Muscle layer of colon (tissue), 2 donors: Measurements from ENCODE around the gene NKRF.

Experiments
- H3K27ac ChIP-seq: one replicate; pipeline ENCODE4 v1.7.0; 2013; ENCODE audit warnings: low read depth, mild to moderate bottlenecking, low read length, moderate library complexity
- H3K27me3 ChIP-seq, 2 donors: one replicate each; pipeline ENCODE4 v1.7.0; 2013; ENCODE audit warnings: low read length in 2 of 2, mild to moderate bottlenecking in 2 of 2; ENCODE audit not compliant: insufficient read depth in 2 of 2, control insufficient read depth in 1 of 2
- H3K36me3 ChIP-seq: one replicate; pipeline ENCODE4 v1.7.0; 2013; ENCODE audit warnings: mild to moderate bottlenecking, low read length; ENCODE audit not compliant: insufficient read depth
- H3K4me1 ChIP-seq: one replicate; pipeline ENCODE4 v1.7.0; 2013; ENCODE audit warnings: mild to moderate bottlenecking, low read length; ENCODE audit not compliant: insufficient read depth
- H3K4me3 ChIP-seq, 2 donors: one replicate each; pipeline ENCODE4 v1.7.0; 2013; ENCODE audit warnings: low read length in 2 of 2, low read depth in 1 of 2, mild to moderate bottlenecking in 1 of 2, moderate library complexity in 1 of 2
- H3K9ac ChIP-seq: one replicate; pipeline ENCODE4 v1.7.0; 2013; ENCODE audit warnings: low read length
- H3K9me3 ChIP-seq: one replicate; pipeline ENCODE4 v1.7.0; 2013; ENCODE audit warnings: mild to moderate bottlenecking, low read length
- donor health status: abdominal sarcoma.
- donor health status: Adenocarcinoma of cecum.

The NKRF gene

DNA sequence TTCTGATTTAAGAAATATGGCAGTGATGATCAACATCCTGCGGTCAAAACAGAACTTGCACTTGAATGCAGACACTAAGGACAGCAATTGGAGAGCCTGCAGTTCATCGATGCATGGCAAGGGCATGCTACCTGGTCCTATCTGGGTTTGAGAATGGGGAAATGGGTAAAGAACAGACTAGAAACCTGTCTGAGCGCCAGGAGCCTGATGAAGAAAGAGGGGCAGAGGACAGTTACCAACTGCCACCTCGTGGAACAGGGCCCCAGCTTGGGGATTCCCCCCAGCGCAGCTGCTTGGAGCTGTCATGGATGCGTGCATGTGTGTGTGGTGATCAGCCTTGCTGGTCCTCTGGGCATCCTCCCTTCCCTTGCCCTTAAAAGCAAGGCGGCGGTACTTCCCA, 30.2 kb upstream of the NKRF start:
- no peaks in the 10 kb centered on the region for H3K9me3 ChIP-seq
- peaks cover 19% of the 10 kb centered on the region for H3K36me3 ChIP-seq
- no peaks in the 10 kb centered on the region for H3K4me1 ChIP-seq
- H3K27ac ChIP-seq = no peak overlapping the region
- H3K4me3 ChIP-seq = no peak overlapping the region
- H3K27me3 ChIP-seq = no peaks in the 10 kb centered on the region
- H3K9ac ChIP-seq = no peak overlapping the region

DNA sequence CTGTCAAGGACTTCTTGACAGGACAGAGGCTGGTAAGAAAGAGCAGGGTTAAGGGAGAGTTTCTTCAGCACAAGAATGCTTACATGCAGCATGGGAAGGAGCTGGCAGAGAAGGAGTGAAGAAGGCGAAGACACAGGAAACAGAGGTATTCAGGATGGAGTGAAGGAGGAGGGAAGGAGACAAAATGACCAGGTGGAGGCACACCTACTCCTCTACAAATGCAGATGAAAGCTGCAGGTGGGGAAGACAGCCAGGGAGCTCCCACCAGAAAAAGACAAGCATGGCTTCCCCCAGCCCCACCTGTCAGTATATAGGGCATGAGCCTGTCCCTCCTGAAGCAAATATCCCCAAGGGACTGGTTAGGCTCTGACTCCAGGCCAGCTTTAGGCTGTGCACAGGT, 29.6 kb upstream of the NKRF start:
- Histone ChIP-seq H3K27ac (no peak overlapping the region), H3K9ac (no peak overlapping the region), H3K4me3 (no peak overlapping the region), H3K36me3 (peaks cover 19% of the 10 kb centered on the region), H3K27me3 (no peaks in the 10 kb centered on the region), H3K9me3 (no peaks in the 10 kb centered on the region), H3K4me1 (no peaks in the 10 kb centered on the region)

DNA sequence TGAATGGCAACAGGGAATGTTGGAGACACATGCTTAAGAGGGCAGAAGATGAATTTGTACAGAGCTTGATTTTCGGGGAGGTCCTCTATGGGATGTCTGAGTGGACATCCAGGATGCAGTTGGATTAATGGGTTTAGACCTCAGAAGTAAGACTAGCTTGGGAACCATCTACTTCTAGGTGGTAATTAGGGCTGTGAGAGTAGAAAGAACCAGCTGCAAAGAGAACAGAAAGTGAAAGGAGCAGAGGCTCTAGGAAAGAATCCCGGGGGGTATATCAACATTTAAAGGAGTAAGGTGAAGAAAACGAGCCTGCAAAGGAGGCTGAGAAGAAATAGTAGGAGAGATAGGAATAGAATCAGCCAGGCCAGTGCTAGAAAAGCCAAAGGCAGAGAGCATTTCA, 29.0 kb upstream of the NKRF start:
- Histone ChIP-seq H3K4me1 (no peaks in the 10 kb centered on the region), H3K27ac (no peak overlapping the region), H3K4me3 (no peak overlapping the region), H3K36me3 (peaks cover 19% of the 10 kb centered on the region), H3K27me3 (no peaks in the 10 kb centered on the region), H3K9ac (no peak overlapping the region), H3K9me3 (no peaks in the 10 kb centered on the region)

DNA sequence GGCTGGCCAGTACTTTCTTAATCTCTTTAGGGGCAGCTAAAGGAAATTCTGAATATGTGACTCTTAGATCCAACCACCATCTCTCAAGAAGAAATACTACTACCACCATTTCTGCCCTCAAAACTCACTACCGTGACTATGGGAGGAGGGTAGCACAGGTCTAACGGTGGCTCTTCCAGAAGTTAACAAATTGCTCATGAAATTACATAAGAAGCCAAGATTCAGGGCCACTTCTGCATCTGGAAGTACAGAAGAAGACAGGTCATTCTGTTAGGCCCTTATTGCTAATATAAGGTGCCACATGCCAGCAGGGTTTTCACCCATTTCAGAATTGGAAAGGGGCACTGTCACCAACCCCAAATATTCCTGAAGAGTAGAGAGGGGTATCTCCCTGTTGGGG, 19.6 kb upstream of the NKRF start:
- Histone ChIP-seq H3K9me3 (no peaks in the 10 kb centered on the region), H3K27me3 (no peaks in the 10 kb centered on the region), H3K4me3 (no peak overlapping the region), H3K27ac (no peak overlapping the region), H3K4me1 (no peaks in the 10 kb centered on the region), H3K36me3 (peaks cover 10% of the 10 kb centered on the region), H3K9ac (no peak overlapping the region)

DNA sequence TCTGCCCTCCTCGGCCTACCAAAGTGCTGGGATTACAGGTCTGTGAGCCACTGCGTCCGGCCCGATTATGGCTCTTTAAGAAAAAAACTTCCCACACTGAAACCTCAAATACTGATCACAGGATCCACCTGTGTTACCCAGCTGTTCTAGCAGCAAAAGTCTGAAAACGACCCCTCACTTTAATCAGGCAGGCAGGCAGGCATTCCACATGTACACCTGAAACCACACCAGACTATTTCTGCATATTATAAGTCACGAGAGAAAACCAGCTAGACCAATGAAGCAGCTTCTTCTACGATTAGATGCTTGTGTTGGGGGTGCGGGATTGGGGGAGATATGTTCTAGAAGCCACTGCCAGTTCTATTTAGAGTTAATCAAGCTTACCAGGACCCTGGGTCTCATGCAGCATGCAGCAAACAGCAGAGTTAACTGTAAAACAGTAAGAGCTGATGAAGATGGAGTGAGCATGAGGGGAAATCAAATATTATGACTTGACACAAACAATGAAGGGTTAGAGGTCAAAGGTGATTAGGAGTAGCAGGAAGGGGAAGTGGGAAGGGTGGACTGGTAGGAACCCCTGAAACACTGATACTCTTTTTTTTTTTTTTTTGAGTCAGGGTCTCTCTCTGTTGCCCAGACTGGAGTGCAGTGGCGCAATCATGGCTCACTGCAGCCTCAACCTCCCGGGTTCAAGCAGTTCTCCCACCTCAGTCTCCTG, 18.9 kb upstream of the NKRF start:
- H3K9ac ChIP-seq = no peak overlapping the region
- H3K4me3 ChIP-seq = no peak overlapping the region
- H3K9me3 ChIP-seq = no peaks in the 10 kb centered on the region
- H3K27me3 ChIP-seq = no peaks in the 10 kb centered on the region
- H3K4me1 ChIP-seq = no peaks in the 10 kb centered on the region
- H3K36me3 ChIP-seq = peaks cover 10% of the 10 kb centered on the region
- no peak overlapping the region for H3K27ac ChIP-seq

DNA sequence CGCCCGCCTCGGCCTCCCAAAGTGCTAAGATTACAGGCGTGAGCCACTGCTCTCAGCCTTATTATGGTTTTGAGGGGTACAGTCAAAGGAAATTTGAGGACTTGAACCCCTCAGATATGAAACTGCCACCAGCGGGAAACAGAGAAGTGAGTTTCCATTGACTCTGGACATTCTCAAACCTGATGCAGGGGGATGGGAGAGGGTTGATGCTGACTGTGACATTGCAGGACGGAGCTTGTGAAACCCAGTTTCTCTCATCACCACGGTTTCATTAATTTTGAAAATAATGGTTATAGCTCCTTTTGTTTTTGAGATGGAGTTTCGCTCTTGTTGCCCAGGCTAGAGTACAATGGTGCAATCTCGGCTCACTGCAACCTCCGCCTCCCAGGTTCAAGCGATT, 18.2 kb upstream of the NKRF start:
- Histone ChIP-seq H3K4me1 (no peaks in the 10 kb centered on the region), H3K9me3 (no peaks in the 10 kb centered on the region), H3K4me3 (no peak overlapping the region), H3K9ac (no peak overlapping the region), H3K27me3 (no peaks in the 10 kb centered on the region), H3K36me3 (peaks cover 6% of the 10 kb centered on the region), H3K27ac (no peak overlapping the region)

DNA sequence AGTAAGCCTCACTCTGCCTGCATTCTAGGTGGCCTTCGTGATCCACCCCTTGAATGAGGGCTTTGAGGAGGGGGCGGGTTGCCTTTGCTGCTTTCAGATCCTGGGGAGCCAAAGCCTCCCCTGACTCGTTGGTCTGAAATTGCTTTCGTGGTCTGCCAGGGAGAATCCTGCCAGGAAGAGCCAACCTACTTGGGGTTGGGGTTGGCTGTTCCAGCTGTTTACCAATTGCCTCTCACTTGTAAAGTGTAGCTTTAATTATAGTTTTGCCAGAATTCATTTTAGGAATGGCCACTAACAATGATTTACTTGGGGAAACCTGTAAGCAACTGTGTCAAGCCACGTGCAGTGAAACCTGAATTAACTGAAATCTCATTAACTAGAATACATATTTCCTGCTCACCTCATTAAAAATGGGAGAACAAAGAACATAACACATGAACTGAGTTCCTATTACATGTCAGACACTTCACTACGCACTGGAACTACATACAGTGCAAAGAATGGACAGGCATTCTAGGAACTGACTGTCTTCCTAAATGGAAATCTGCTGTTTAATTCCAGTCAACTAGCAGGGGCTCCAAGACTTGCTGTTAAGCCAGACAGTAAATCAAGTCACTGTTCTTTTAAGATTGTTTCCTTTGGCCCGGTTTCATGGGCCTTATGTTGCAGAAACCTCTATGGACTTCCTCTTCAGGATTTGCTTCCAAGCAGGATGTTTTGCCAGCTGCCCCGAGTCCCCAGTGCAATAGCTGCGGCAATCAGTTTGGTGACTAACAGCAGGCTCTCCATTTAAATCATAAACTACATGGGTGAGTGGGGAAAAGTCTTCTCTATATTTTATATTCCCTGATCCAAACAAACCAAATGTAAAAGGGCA, 16.4 kb upstream of the NKRF start:
- Histone ChIP-seq H3K36me3 (no peaks in the 10 kb centered on the region), H3K4me1 (no peaks in the 10 kb centered on the region), H3K9me3 (no peaks in the 10 kb centered on the region), H3K27ac (no peak overlapping the region), H3K9ac (no peak overlapping the region), H3K4me3 (no peak overlapping the region), H3K27me3 (no peaks in the 10 kb centered on the region)

DNA sequence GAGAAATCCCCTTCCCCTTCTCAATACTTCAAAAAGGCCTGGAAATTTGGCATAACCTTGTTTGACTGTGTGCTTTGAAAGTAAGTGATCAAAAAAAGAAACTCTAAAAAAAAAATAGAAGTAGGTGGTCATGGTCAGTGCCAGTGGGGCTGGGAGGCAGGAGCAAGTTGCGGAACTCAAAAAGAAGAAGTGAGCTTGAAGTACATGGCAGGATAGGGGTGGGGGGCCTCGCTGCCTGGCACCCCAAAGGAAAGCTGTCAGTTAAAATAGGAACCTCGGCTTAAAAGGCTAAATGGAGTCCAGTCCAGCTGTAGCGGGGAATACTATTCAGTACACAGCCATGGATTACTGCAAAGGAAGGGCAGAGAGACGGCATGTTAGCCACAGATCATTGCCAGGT, 12.2 kb upstream of the NKRF start:
- Histone ChIP-seq H3K27ac (no peak overlapping the region), H3K36me3 (no peaks in the 10 kb centered on the region), H3K9me3 (no peaks in the 10 kb centered on the region), H3K4me3 (no peak overlapping the region), H3K9ac (no peak overlapping the region), H3K27me3 (no peaks in the 10 kb centered on the region), H3K4me1 (no peaks in the 10 kb centered on the region)

DNA sequence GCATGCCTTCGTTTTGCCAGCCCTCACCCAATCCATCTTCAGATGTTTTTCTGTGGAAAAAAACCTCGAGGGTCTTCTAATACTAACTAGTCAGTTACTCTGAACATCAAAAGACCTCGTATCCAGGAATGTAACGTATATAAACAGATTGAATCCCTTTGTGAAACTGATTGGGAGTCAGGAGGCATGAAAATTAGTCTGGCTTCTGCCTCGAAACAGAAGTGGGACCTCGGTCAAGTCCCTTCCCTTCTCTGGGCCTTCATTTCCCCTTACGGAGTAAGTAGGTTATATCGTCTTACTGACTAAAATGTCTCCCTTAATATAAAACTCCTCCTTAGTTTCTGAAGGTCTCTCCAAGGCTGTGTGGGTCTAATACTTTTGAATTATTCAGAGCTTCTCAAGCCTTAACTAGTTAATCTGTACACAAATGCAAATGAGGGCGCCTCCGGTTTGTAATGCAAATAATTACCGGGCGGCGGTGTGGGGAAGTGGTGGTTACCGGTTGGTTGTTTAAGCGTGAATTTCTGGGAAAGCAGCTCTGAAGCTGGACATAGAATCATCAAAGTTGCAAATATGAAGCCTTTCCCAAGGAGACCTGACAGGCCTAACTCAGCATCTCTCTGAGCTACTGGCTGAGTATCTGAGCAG, 11.4 kb upstream of the NKRF start:
- H3K9me3 ChIP-seq = no peaks in the 10 kb centered on the region
- H3K9ac ChIP-seq = no peak overlapping the region
- no peak overlapping the region for H3K27ac ChIP-seq
- no peak overlapping the region for H3K4me3 ChIP-seq
- H3K36me3 ChIP-seq = no peaks in the 10 kb centered on the region
- no peaks in the 10 kb centered on the region for H3K4me1 ChIP-seq
- H3K27me3 ChIP-seq = no peaks in the 10 kb centered on the region

DNA sequence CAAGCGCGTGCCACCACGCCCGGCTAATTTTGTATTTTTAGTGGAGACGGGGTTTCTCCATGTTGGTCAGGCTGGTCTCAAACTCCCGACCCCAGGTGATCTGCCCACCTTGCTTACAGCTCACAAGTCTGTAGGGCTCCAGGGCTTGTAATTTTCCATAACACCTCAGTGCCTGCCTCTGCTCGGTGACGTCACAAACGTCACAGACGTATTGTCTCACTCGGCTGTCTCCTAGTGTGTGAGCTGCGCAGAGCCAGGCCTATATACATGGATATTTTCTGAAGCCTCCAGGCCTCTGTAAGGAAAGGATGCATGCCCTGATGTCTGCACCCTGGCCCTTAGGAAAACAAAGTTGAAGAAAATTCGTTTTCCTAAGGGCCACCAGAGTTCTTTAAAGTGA, 8.6 kb upstream of the NKRF start:
- Histone ChIP-seq H3K4me1 (no peaks in the 10 kb centered on the region), H3K27me3 (no peaks in the 10 kb centered on the region), H3K9ac (no peak overlapping the region), H3K27ac (no peak overlapping the region), H3K9me3 (no peaks in the 10 kb centered on the region), H3K36me3 (no peaks in the 10 kb centered on the region), H3K4me3 (no peak overlapping the region)

DNA sequence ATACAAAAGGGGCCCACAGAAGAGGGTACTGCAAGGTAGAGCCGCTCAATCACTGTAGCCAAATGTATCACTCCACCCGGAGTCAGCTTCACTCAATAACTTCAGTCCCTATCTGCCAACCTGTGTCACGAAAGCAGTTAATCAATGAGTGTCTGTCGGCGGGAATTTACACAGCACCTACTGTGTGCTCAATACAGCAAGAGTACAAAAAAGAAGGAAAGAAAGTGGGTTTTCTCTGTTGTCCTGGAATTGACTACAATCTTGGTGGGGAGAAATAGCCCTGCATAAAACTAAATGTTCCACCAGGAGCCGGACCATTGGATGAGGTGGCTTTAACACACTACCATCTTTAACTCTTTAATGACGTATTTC, 780 bp upstream of the NKRF start:
- Histone ChIP-seq H3K27me3 (no peaks in the 10 kb centered on the region), H3K27ac (peak overlapping the region; percentile 12), H3K4me3 (peak overlapping the region in 1 of 2 donors; percentile 76), H3K9ac (peak overlapping the region; percentile 70), H3K4me1 (no peaks in the 10 kb centered on the region), H3K36me3 (no peaks in the 10 kb centered on the region), H3K9me3 (no peaks in the 10 kb centered on the region)
